Measurements from ENCODE around the gene MRC1.

MRC1 gene

GRCh38 chr10:17780727-17781126, 28.4 kb upstream of the MRC1 start:
- TF ChIP-seq EGR1 (IDR thresholded peaks at IDR 0.05) (no peak), MAX (IDR thresholded peaks at IDR 0.05) (no peak), TCF12 (IDR thresholded peaks at IDR 0.05; ENCODE audit: low read depth) (no peak), CEBPB (IDR thresholded peaks at IDR 0.05) (no peak)

GRCh38 chr10:17781856-17782255, 27.3 kb upstream of the MRC1 start:
- TF ChIP-seq MAX (IDR thresholded peaks at IDR 0.05) (no peak), EGR1 (IDR thresholded peaks at IDR 0.05) (no peak), RAD21 (IDR thresholded peaks at IDR 0.05; ENCODE audit: low read depth) (no peak), TCF12 (IDR thresholded peaks at IDR 0.05; ENCODE audit: low read depth) (no peak), NFIC (IDR thresholded peaks at IDR 0.05) (no peak), ZBTB7A (IDR thresholded peaks at IDR 0.05; ENCODE audit: low read depth) (no peak), TAF1 (IDR thresholded peaks at IDR 0.05; ENCODE audit: low read depth) (no peak), CEBPB (IDR thresholded peaks at IDR 0.05) (no peak), YY1 (IDR thresholded peaks at IDR 0.05; ENCODE audit: low read depth) (no peak), FOXM1 (IDR thresholded peaks at IDR 0.05; ENCODE audit: borderline replicate concordance, low read depth) (no peak), USF1 (IDR thresholded peaks at IDR 0.05) (no peak), TEAD4 (IDR thresholded peaks at IDR 0.05) (no peak), CREB1 (IDR thresholded peaks at IDR 0.05; ENCODE audit: low read depth) (no peak), EP300 (IDR thresholded peaks at IDR 0.05; ENCODE audit: borderline replicate concordance) (no peak), REST (IDR thresholded peaks at IDR 0.05; ENCODE audit: low read depth) (no peak)

- TF ChIP-seq REST (IDR thresholded peaks at IDR 0.05; ENCODE audit: low read depth) (no peak), USF1 (IDR thresholded peaks at IDR 0.05) (no peak), RAD21 (IDR thresholded peaks at IDR 0.05; ENCODE audit: low read depth) (no peak), CEBPB (IDR thresholded peaks at IDR 0.05) (no peak), TEAD4 (IDR thresholded peaks at IDR 0.05) (no peak), YY1 (IDR thresholded peaks at IDR 0.05; ENCODE audit: low read depth) (no peak), TAF1 (IDR thresholded peaks at IDR 0.05; ENCODE audit: low read depth) (no peak), EGR1 (IDR thresholded peaks at IDR 0.05) (no peak), ZBTB7A (IDR thresholded peaks at IDR 0.05; ENCODE audit: low read depth) (no peak), MAX (IDR thresholded peaks at IDR 0.05) (no peak), CREB1 (IDR thresholded peaks at IDR 0.05; ENCODE audit: low read depth) (no peak), TCF12 (IDR thresholded peaks at IDR 0.05; ENCODE audit: low read depth) (no peak), FOXM1 (IDR thresholded peaks at IDR 0.05; ENCODE audit: borderline replicate concordance, low read depth) (no peak)
Measured at GRCh38 chr10:17782921-17783665, 26.1 kb upstream of the MRC1 start.

GRCh38 chr10:17783751-17784150, 25.4 kb upstream of the MRC1 start:
- TF ChIP-seq EP300 (IDR thresholded peaks at IDR 0.05; ENCODE audit: borderline replicate concordance): no peak
- no peak for TF ChIP-seq CEBPB (IDR thresholded peaks at IDR 0.05)
- TF ChIP-seq CREB1 (IDR thresholded peaks at IDR 0.05; ENCODE audit: low read depth): no peak

- TF ChIP-seq YY1 (IDR thresholded peaks at IDR 0.05; ENCODE audit: low read depth) (no peak), CREB1 (IDR thresholded peaks at IDR 0.05; ENCODE audit: low read depth) (no peak), REST (IDR thresholded peaks at IDR 0.05; ENCODE audit: low read depth) (no peak), TAF1 (IDR thresholded peaks at IDR 0.05; ENCODE audit: low read depth) (no peak), NFIC (IDR thresholded peaks at IDR 0.05) (no peak), RAD21 (IDR thresholded peaks at IDR 0.05; ENCODE audit: low read depth) (no peak), ZBTB7A (IDR thresholded peaks at IDR 0.05; ENCODE audit: low read depth) (no peak), MAX (IDR thresholded peaks at IDR 0.05) (no peak)
Measured at GRCh38 chr10:17784688-17785087, 24.5 kb upstream of the MRC1 start.
